GM19468 (cell line): ENCODE data around the gene OR6K2.
"Not testable (repeated sequence)": the region's sequence is repeated elsewhere in the genome, so short reads cannot be mapped to it uniquely, and the experiment has no call there.

Source experiments
- ATAC-seq: cut with Tn5 transposase; IDR thresholded peaks from one replicate; pipeline ENCODE4 v1.9.1; 2021; ENCODE audit warnings: mild to moderate bottlenecking, moderate library complexity, moderate number of reproducible peaks; ENCODE audit not compliant: unreplicated experiment; ENCODE audit errors: extremely low read depth

The OR6K2 gene

DNA sequence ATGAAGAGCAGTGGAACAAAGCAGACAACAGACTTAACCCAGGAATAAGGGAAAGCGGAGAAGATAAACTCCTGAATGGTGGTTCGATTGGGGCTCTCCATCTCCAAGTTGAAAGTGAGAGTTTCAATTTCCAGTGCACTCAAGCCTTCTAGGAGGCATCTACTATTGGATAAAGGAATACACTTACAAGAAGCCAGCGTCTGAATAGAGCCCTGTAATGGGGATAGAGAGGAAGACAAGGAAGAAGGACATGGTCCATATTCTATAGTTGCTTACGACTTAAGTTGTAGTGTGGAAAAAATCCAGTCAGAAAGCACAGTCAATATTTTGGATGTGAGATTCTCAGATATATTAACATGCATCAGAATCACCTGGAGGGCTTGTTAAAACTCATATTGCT, at the start of gene OR6K2:
Gene OR6K2, minus strand, starts transcription at position 101 of the 400 bp plus-strand sequence. Its CDS starts 0 bp downstream, at position 101.
- ATAC-seq = no peak

GRCh38 chr1:158735848-158736247, 35.4 kb upstream of the OR6K2 start:
- no peak for ATAC-seq

- no peak for ATAC-seq
Measured at GRCh38 chr1:158732524-158732923, 32.1 kb upstream of the OR6K2 start.

GRCh38 chr1:158731707-158732106, 31.3 kb upstream of the OR6K2 start:
- no peak for ATAC-seq

- ATAC-seq = no peak
Measured at GRCh38 chr1:158730453-158730852, 30.0 kb upstream of the OR6K2 start.

GRCh38 chr1:158728510-158729225, 28.2 kb upstream of the OR6K2 start:
- ATAC-seq = no peak

DNA sequence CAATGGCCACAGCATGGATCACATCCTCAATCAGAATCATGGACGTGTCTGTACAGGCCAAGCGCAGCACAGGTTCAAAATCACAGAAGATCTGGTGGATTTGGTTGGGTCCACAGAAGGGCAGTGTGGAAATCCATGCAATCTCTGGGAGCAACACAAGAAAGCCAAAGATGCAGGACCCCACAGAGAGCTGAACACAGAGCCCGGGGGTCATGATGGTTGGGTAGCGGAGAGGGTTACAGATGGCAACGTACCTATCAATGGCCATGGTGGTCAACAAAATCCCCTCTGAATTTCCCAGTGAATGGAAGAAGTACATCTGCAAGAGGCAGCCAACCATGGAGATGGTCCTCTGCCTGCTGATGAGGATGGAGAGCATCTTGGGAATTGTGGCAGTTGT, 24.0 kb upstream of the OR6K2 start:
- no peak for ATAC-seq

DNA sequence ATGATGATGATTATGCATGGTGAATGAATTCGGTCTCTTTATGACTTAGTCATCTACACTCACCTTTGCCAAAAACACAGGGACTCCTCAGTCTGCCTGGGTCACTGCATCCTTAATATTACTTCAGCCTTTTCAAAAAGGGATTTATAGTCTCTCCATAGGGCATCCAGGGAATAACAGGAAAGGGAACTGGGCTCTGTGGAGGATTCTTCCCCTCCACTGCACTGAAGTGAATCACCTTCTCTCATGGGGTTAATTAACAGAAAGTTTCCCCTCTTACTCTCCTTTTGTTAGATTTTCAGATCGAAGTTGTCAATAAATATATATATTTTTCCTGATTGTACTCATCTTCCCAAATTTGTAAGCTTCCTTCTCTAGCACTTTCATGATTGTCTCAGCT, 20.2 kb upstream of the OR6K2 start, which contains the start of gene OR6K3:
Gene OR6K3, minus strand, starts transcription at position 101 of the 400 bp plus-strand sequence. CDS start 2,605 bp downstream, outside the sequence.
- no peak for ATAC-seq

- no peak for ATAC-seq
Measured at GRCh38 chr1:158719664-158720063, 19.2 kb upstream of the OR6K2 start.

- no peak for ATAC-seq
Measured at GRCh38 chr1:158717344-158717743, 16.9 kb upstream of the OR6K2 start.

GRCh38 chr1:158716335-158716734, 15.9 kb upstream of the OR6K2 start:
- ATAC-seq = no peak

- ATAC-seq = no peak
Measured at GRCh38 chr1:158714754-158715153, 14.3 kb upstream of the OR6K2 start.

DNA sequence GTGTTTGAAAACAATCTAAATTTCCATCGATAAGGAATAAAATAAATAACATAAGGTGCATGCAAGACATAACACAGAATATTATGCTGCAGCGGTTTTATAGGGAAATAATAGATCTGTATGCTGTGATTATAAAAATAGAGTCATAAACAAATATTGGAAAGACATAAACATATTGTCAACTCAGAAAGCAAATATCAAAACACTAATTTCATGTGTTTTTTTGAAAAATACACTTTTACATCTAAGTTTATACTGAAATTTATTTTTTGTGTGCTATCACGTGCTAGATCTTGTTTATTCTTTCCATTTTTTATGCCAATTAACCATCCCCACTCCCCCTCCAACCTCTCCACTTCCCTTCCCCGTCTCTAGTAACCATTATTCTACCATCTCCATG, 10.6 kb upstream of the OR6K2 start:
- ATAC-seq = no peak

DNA sequence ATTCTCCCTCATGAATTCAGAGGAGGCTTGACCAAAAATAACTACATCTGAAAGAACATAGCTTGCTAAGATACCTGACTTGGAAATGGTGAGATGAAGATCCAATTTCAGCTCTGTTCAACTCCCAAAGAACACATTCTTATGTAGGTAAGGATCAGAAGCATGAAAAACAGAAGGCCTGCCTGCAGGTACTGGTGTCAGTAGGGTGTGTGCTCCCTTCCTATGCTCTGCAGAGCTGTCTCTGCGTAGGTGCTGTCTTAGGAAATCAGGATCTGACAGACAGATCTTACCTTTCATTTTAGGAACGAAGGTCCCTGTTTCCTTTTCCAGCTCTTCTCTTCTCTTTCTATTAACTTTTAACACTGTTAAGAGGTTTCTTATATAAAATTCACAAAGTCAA, 5.6 kb upstream of the OR6K2 start:
- no peak for ATAC-seq

- ATAC-seq = no peak
Measured at GRCh38 chr1:158694596-158694995, 5.9 kb downstream of the OR6K2 start.

GRCh38 chr1:158692356-158692755, 8.1 kb downstream of the OR6K2 start:
- no peak for ATAC-seq

- no peak for ATAC-seq
Measured at GRCh38 chr1:158691907-158692306, 8.5 kb downstream of the OR6K2 start.

DNA sequence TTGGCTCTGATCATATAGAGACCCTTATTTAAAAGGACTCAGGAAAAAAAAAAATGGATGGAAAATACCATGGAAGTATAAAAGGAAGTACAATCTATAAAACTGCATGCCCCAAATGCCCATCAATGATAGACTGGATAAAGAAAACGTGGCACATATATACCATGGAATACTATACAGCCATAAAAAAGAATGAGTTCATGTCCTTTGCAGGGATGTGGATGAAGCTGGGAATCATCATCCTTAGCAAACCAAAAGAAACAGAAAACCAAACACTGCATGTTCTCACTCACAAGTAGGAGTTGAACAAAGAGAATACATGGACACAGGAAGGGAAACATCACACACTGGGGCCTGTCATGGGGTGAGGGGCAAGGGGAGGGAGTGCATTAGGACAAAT, 9.3 kb downstream of the OR6K2 start:
- not testable (repeated sequence) for ATAC-seq

DNA sequence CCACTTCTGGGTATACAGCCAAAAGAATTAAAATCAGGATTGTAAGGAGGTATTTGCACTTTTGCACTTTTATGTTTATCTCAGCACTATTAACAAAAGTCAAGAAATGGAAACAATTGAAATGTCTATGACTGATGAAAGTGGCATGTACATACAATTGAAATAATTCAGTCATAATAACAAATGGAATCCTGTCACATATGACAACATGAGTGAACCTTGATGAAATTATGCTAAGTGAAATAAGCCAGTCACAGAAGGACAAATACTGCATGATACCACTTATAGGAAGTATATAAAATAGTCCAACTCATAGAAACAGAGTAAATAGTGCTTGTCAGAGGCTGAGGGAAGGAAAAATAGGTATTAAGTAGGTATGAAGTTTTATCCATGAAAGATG, 10.6 kb downstream of the OR6K2 start:
- no peak for ATAC-seq

DNA sequence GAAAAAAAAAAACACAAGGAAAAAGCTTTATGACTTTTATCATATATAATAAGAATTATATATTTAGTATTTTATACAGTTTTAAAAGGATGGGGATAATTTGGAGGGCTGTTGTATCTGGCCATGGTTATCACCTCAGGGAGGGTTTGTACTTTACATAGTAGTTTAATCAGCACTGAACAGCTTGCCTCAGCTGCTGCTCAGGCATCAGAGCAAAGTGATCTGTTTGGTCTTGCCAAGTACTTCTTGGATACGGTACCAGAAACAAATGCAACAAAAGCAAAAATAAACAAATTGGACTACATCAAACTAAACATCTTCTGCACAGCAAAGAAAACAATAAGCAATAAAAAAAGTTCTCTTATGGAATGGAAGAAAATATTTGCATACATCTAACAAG, 11.3 kb downstream of the OR6K2 start:
- ATAC-seq = no peak

GRCh38 chr1:158688343-158688742, 12.1 kb downstream of the OR6K2 start:
- not testable (repeated sequence) for ATAC-seq

DNA sequence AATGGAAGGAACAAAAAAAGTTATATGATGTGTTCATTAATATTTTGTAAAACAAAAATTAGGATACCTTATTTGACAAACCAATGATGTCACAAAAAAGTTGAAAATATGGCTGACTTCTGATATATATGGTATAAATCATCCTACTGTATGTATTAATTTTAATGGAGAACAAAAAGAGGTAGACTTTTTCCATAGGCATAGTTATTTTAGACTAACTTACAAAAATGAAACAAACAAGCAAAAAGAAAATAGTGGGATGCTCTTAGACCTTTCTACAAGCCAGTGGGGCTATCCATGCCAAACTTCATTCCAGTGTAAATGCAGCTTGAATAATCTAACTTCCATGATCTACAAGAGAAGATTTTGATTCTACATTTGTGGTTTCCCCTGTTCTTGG, 13.4 kb downstream of the OR6K2 start:
- ATAC-seq = no peak
